Mesothelial cell of epicardium (in vitro differentiated cells): ENCODE results near the gene CALD1. TPM values are rescaled to one million over a fixed set of nuclear protein-coding genes. Genes with fewer than 3 reads are reported as not detected.

ENCODE experiments used
- DNase-seq, 2 experiments: peaks; one replicate each; pipeline ENCODE4 v3.0.0; 2021; ENCODE audit warnings: low spot score in 2 of 2; ENCODE audit not compliant: unreplicated experiment in 2 of 2
- H3K27ac Mint-ChIP-seq: 2 replicates; pipeline ENCODE4 v1.8.0; 2021; ENCODE audit warnings: mixed read lengths
- H3K27me3 Mint-ChIP-seq: 2 replicates; pipeline ENCODE4 v1.8.0; 2021; ENCODE audit warnings: low read depth, mixed read lengths
- H3K36me3 Mint-ChIP-seq: 2 replicates; pipeline ENCODE4 v1.8.0; 2021; ENCODE audit warnings: mixed read lengths
- H3K4me1 Mint-ChIP-seq: 2 replicates; pipeline ENCODE4 v1.8.0; 2021; ENCODE audit warnings: mixed read lengths
- H3K4me3 Mint-ChIP-seq: 2 replicates; pipeline ENCODE4 v1.8.0; 2021; ENCODE audit warnings: mild to moderate bottlenecking, moderate library complexity, mixed read lengths
- H3K9me3 Mint-ChIP-seq: 2 replicates; pipeline ENCODE4 v1.8.0; 2021; ENCODE audit warnings: mixed read lengths
- CTCF ChIP-seq: fragments of 200-600 bp; sonication (generic); IDR thresholded peaks from one replicate; pipeline ENCODE4 v1.5.0; 2021; ENCODE audit warnings: antibody characterized with exemption; ENCODE audit not compliant: unreplicated experiment
- total RNA-seq: library from RNA; stranded (reverse); gene quantifications from 3 replicates; pipeline ENCODE4 v1.2.1, GENCODE V29; 2021

The CALD1 gene
- total RNA-seq, 1 donor from 2014 or later: 191 TPM

- no peak for TF ChIP-seq CTCF
- Mint-ChIP-seq H3K36me3 (peaks cover 23% of the 10 kb centered on the region), H3K9me3 (peaks cover 3% of the 10 kb centered on the region), H3K27me3 (no peaks in the 10 kb centered on the region), H3K4me1 (peaks cover 40% of the 10 kb centered on the region), H3K27ac (peak overlapping the region; percentile 70), H3K4me3 (no peak overlapping the region)
- no peak for DNase-seq
Measured at GRCh38 chr7:134820295-134820694, 40.9 kb downstream of the CALD1 start.

GRCh38 chr7:134820778-134821177, 41.3 kb downstream of the CALD1 start:
- Mint-ChIP-seq H3K27me3 (no peaks in the 10 kb centered on the region), H3K9me3 (peaks cover 3% of the 10 kb centered on the region), H3K4me3 (no peak overlapping the region), H3K27ac (peak overlapping the region; percentile 15), H3K36me3 (peaks cover 23% of the 10 kb centered on the region), H3K4me1 (peaks cover 42% of the 10 kb centered on the region)
- no peak for TF ChIP-seq CTCF
- DNase-seq: no peak

- DNase-seq: no peak
- H3K27me3 Mint-ChIP-seq: no peaks in the 10 kb centered on the region
- peak overlapping the region; percentile 79 for H3K27ac Mint-ChIP-seq
- H3K4me3 Mint-ChIP-seq: no peak overlapping the region
- H3K36me3 Mint-ChIP-seq: peaks cover 18% of the 10 kb centered on the region
- H3K4me1 Mint-ChIP-seq: peaks cover 45% of the 10 kb centered on the region
- peaks cover 3% of the 10 kb centered on the region for H3K9me3 Mint-ChIP-seq
- TF ChIP-seq CTCF: no peak
Measured at GRCh38 chr7:134823400-134823799, 44.0 kb downstream of the CALD1 start.

GRCh38 chr7:134825666-134826065, 46.2 kb downstream of the CALD1 start:
- H3K27me3 Mint-ChIP-seq: no peaks in the 10 kb centered on the region
- DNase-seq: no peak
- peaks cover 42% of the 10 kb centered on the region for H3K4me1 Mint-ChIP-seq
- peaks cover 6% of the 10 kb centered on the region for H3K36me3 Mint-ChIP-seq
- no peak overlapping the region for H3K4me3 Mint-ChIP-seq
- H3K9me3 Mint-ChIP-seq: peaks cover 3% of the 10 kb centered on the region
- no peak overlapping the region for H3K27ac Mint-ChIP-seq
- no peak for TF ChIP-seq CTCF

- H3K27ac Mint-ChIP-seq: no peak overlapping the region
- peaks cover 42% of the 10 kb centered on the region for H3K4me1 Mint-ChIP-seq
- TF ChIP-seq CTCF: no peak
- no peaks in the 10 kb centered on the region for H3K27me3 Mint-ChIP-seq
- no peak overlapping the region for H3K4me3 Mint-ChIP-seq
- H3K36me3 Mint-ChIP-seq: peaks cover 6% of the 10 kb centered on the region
- DNase-seq: no peak
- H3K9me3 Mint-ChIP-seq: peaks cover 3% of the 10 kb centered on the region
Measured at GRCh38 chr7:134826105-134826504, 46.7 kb downstream of the CALD1 start.

GRCh38 chr7:134827436-134827835, 48.0 kb downstream of the CALD1 start:
- Mint-ChIP-seq H3K27ac (no peak overlapping the region), H3K4me3 (no peak overlapping the region), H3K27me3 (no peaks in the 10 kb centered on the region), H3K9me3 (no peaks in the 10 kb centered on the region), H3K4me1 (peaks cover 50% of the 10 kb centered on the region), H3K36me3 (no peaks in the 10 kb centered on the region)
- DNase-seq: no peak
- no peak for TF ChIP-seq CTCF
